Osteoblast (primary cell): ENCODE data around the gene AFF2. TPM values are rescaled to one million over a fixed set of nuclear protein-coding genes. Genes with fewer than 3 reads are reported as not detected.

Experiments used
- DNase-seq: peaks from one replicate; pipeline ENCODE4 v3.0.0; 2011; ENCODE audit warnings: low spot score, mixed read lengths; ENCODE audit not compliant: insufficient read length; ENCODE audit errors: missing footprints
- H2AFZ ChIP-seq: 2 replicates; pipeline ENCODE4 v1.6.0; 2011; ENCODE audit warnings: mild to moderate bottlenecking, low read length
- H3K27ac ChIP-seq: 2 replicates; pipeline ENCODE4 v1.5.1; 2011; ENCODE audit warnings: mild to moderate bottlenecking, low read depth, low read length, moderate library complexity
- H3K27me3 ChIP-seq: 2 replicates; pipeline ENCODE4 v1.6.0; 2012; ENCODE audit warnings: mild to moderate bottlenecking, control low read depth, inconsistent platforms, low read length, moderate library complexity; ENCODE audit not compliant: insufficient read depth
- H3K36me3 ChIP-seq: 2 replicates; pipeline ENCODE4 v1.5.1; 2011; ENCODE audit warnings: mild to moderate bottlenecking, low read length, control low read depth, moderate library complexity; ENCODE audit not compliant: insufficient read depth
- H3K4me1 ChIP-seq: 2 replicates; pipeline ENCODE4 v1.5.1; 2011; ENCODE audit warnings: mild to moderate bottlenecking, low read length, control low read depth, moderate library complexity; ENCODE audit not compliant: insufficient read depth
- H3K4me2 ChIP-seq: 2 replicates; pipeline ENCODE4 v1.6.0; 2011; ENCODE audit warnings: mild to moderate bottlenecking, low read length; ENCODE audit not compliant: insufficient read depth
- H3K4me3 ChIP-seq: fragments of 200-600 bp; sonication (generic); 3 replicates; pipeline ENCODE4 v1.5.1; 2012; ENCODE audit warnings: mild to moderate bottlenecking, low read length, inconsistent platforms; ENCODE audit not compliant: insufficient read depth
- H3K79me2 ChIP-seq: 2 replicates; pipeline ENCODE4 v1.6.0; 2012; ENCODE audit warnings: mild to moderate bottlenecking, low read length, control low read depth, inconsistent platforms; ENCODE audit not compliant: insufficient read depth
- H3K9me3 ChIP-seq: 2 replicates; pipeline ENCODE4 v1.5.1; 2011; ENCODE audit warnings: low read depth, low read length, control low read depth
- H4K20me1 ChIP-seq: 2 replicates; pipeline ENCODE4 v1.6.0; 2012; ENCODE audit warnings: mild to moderate bottlenecking, low read length, control low read depth; ENCODE audit not compliant: insufficient read depth
- total RNA-seq: library from RNA; depleted of rRNA; stranded (reverse); fragments of >200 nt; gene quantifications from 2 replicates; pipeline ENCODE4 v1.2.3, GENCODE V29; 2012
- TF ChIP-seq, protein P1 (sequence below): IDR thresholded peaks from 2 replicates; pipeline ENCODE4 v1.5.1; 2011; ENCODE audit warnings: mild to moderate bottlenecking, low read depth, low read length, moderate library complexity; ENCODE audit errors: extremely low read depth

AFF2 gene
- total RNA-seq, 1 donor = 10.9 TPM

DNA sequence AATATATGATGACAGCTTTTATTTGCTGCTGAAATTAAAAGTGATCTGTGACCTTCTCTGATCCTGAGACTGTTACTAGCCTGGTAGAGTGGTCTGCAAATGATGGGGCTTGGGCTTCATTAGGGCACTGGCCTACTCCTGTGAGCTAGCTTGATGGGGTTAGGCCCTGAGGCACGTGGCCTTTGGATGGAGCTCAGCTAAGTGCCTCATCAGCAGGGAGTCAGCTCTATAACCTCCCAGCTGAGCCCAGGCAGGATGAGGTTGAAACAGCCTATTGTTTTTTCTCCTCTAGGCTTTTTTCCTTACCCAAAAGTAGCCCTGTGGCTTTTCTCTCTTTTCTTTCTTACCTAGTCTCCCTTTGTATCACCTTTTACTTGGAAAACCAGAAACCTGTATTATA is 92.2 kb downstream of the AFF2 start:
- no peaks in the 10 kb centered on the region for H3K36me3 ChIP-seq
- no peaks in the 10 kb centered on the region for H3K4me1 ChIP-seq
- H3K4me2 ChIP-seq = no peak overlapping the region
- H2AFZ ChIP-seq = no peak overlapping the region
- no peak overlapping the region for H3K4me3 ChIP-seq
- H3K9me3 ChIP-seq = peaks cover 2% of the 10 kb centered on the region
- H4K20me1 ChIP-seq = no peaks in the 10 kb centered on the region
- H3K27me3 ChIP-seq = no peaks in the 10 kb centered on the region
- H3K79me2 ChIP-seq = no peaks in the 10 kb centered on the region
- DNase-seq = no peak
- no peak overlapping the region for H3K27ac ChIP-seq
- TF ChIP-seq, protein P1, sequence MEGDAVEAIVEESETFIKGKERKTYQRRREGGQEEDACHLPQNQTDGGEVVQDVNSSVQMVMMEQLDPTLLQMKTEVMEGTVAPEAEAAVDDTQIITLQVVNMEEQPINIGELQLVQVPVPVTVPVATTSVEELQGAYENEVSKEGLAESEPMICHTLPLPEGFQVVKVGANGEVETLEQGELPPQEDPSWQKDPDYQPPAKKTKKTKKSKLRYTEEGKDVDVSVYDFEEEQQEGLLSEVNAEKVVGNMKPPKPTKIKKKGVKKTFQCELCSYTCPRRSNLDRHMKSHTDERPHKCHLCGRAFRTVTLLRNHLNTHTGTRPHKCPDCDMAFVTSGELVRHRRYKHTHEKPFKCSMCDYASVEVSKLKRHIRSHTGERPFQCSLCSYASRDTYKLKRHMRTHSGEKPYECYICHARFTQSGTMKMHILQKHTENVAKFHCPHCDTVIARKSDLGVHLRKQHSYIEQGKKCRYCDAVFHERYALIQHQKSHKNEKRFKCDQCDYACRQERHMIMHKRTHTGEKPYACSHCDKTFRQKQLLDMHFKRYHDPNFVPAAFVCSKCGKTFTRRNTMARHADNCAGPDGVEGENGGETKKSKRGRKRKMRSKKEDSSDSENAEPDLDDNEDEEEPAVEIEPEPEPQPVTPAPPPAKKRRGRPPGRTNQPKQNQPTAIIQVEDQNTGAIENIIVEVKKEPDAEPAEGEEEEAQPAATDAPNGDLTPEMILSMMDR = no peak

DNA sequence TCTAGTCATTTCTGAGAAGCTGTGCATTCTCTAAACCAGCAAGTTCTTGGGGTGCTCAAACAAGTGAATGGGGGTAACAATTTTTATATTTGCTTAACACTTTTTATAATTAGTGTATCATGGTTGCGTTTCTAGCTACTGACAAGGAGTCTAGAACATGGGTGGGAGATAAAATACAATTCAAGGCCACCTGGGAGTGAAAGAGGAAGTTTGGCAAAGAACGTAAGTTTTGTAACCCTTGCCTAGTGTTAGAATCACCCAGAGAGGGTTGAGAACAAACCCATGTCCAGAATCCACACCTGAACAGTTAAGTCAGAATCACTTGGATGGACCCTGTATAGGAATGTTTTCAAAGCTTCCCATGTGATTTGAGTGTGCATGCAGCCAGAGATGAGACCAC is 92.7 kb downstream of the AFF2 start:
- Histone ChIP-seq H3K36me3 (no peaks in the 10 kb centered on the region), H4K20me1 (no peaks in the 10 kb centered on the region), H3K79me2 (no peaks in the 10 kb centered on the region), H2AFZ (no peak overlapping the region), H3K27me3 (no peaks in the 10 kb centered on the region), H3K4me1 (no peaks in the 10 kb centered on the region), H3K9me3 (peaks cover 2% of the 10 kb centered on the region), H3K4me3 (no peak overlapping the region), H3K27ac (no peak overlapping the region), H3K4me2 (no peak overlapping the region)
- TF ChIP-seq, protein P1 = no peak
- peak; percentile 38 for DNase-seq

DNA sequence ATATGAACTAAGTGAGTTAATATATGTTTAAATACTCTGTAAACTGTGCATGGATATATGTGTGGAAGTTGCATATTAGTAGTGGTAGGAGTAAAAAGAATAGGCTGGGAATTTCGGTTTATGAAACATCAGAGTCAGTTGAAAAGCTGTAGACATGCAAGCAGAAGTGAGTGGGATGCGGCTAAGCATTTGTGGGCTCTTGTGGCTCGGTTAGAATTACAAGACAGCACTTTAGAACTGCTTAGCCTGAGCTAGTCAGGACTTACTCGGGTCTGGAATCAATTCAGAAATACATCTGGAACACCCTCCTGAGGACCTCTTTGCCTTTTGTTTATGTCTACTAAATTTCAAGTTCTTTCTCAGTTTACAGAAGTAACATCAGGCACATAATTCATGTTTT is 93.6 kb downstream of the AFF2 start:
- H3K36me3 ChIP-seq = no peaks in the 10 kb centered on the region
- no peak overlapping the region for H3K27ac ChIP-seq
- no peak overlapping the region for H3K4me3 ChIP-seq
- peaks cover 2% of the 10 kb centered on the region for H3K9me3 ChIP-seq
- no peak overlapping the region for H2AFZ ChIP-seq
- no peaks in the 10 kb centered on the region for H3K79me2 ChIP-seq
- no peak overlapping the region for H3K4me2 ChIP-seq
- H3K4me1 ChIP-seq = no peaks in the 10 kb centered on the region
- no peaks in the 10 kb centered on the region for H4K20me1 ChIP-seq
- TF ChIP-seq, protein P1 = no peak
- DNase-seq = peak; percentile 27
- no peaks in the 10 kb centered on the region for H3K27me3 ChIP-seq

DNA sequence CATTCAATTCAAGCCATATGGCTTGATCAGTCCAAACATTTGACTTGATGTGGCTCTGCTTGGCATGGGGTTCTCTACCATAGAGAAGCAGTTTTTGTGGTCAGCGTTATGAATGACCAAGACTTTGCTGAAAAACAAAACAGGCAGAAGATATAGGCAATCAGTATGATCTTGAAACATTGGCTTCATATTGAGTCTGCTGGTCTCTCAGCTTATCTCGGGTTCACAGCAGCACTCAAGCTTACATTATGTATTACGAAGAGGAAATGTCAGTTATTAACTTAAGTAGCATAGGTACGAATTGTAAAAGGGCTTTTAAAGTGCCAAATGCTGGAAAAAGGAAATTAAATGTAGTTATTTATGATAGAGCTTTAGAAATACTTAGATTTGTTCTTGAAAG is 99.0 kb downstream of the AFF2 start:
- H3K27ac ChIP-seq = no peak overlapping the region
- H2AFZ ChIP-seq = no peak overlapping the region

More for the DNA sequence above, 99.0 kb downstream of the AFF2 start:
- TF ChIP-seq, protein P1 = no peak
- Histone ChIP-seq H3K27me3 (no peaks in the 10 kb centered on the region), H3K79me2 (no peaks in the 10 kb centered on the region), H3K9me3 (peaks cover 2% of the 10 kb centered on the region), H4K20me1 (no peaks in the 10 kb centered on the region), H3K4me3 (no peak overlapping the region), H3K4me1 (no peaks in the 10 kb centered on the region), H3K4me2 (no peak overlapping the region), H3K36me3 (no peaks in the 10 kb centered on the region)
- DNase-seq = no peak
